HG03575 (cell line): Measurements from ENCODE around the gene RIPK3.
"Not testable (repeated sequence)": the region's sequence is repeated elsewhere in the genome, so short reads cannot be mapped to it uniquely, and the experiment has no call there.

Source experiments
- ATAC-seq: cut with Tn5 transposase; IDR thresholded peaks from one replicate; pipeline ENCODE4 v1.9.1; 2021; ENCODE audit not compliant: unreplicated experiment, insufficient number of reproducible peaks, low FRiP score; ENCODE audit errors: extremely low read depth

The RIPK3 gene

GRCh38 chr14:24329073-24329663 lies 10.6 kb downstream of the RIPK3 start:
- ATAC-seq = no peak

GRCh38 chr14:24327914-24328313 lies 11.9 kb downstream of the RIPK3 start:
- ATAC-seq = not testable (repeated sequence)

- no peak for ATAC-seq
Observed at GRCh38 chr14:24327303-24327702, 12.5 kb downstream of the RIPK3 start.

- no peak for ATAC-seq
Observed at GRCh38 chr14:24325963-24326362, 13.8 kb downstream of the RIPK3 start.

GRCh38 chr14:24325041-24325530 lies 14.7 kb downstream of the RIPK3 start:
- no peak for ATAC-seq

- no peak for ATAC-seq
Observed at GRCh38 chr14:24324024-24324423, 15.8 kb downstream of the RIPK3 start.

- no peak for ATAC-seq
Observed at GRCh38 chr14:24323341-24323740, 16.4 kb downstream of the RIPK3 start.

- ATAC-seq = no peak
Observed at GRCh38 chr14:24322672-24323071, 17.1 kb downstream of the RIPK3 start.

- no peak for ATAC-seq
Observed at GRCh38 chr14:24321212-24321975, 18.4 kb downstream of the RIPK3 start.

- ATAC-seq = no peak
Observed at GRCh38 chr14:24317141-24317928, 22.5 kb downstream of the RIPK3 start.

GRCh38 chr14:24316597-24316950 lies 23.2 kb downstream of the RIPK3 start:
- no peak for ATAC-seq

GRCh38 chr14:24315807-24316596 lies 23.8 kb downstream of the RIPK3 start:
- ATAC-seq = no peak

GRCh38 chr14:24315243-24315806 lies 24.5 kb downstream of the RIPK3 start:
- ATAC-seq = no peak

GRCh38 chr14:24314377-24315193 lies 25.2 kb downstream of the RIPK3 start:
- no peak for ATAC-seq

- no peak for ATAC-seq
Observed at GRCh38 chr14:24313913-24314312, 25.9 kb downstream of the RIPK3 start.

- no peak for ATAC-seq
Observed at GRCh38 chr14:24312736-24313507, 26.9 kb downstream of the RIPK3 start.

GRCh38 chr14:24311837-24312615 lies 27.8 kb downstream of the RIPK3 start:
- ATAC-seq = no peak
